ENCODE results near the gene AFAP1. TPM values are rescaled to one million over a fixed set of nuclear protein-coding genes. Genes with fewer than 3 reads are reported as not detected.

AFAP1 gene
- total RNA-seq, 1 experiment from 2014 or later, result 42.1 TPM

DNA sequence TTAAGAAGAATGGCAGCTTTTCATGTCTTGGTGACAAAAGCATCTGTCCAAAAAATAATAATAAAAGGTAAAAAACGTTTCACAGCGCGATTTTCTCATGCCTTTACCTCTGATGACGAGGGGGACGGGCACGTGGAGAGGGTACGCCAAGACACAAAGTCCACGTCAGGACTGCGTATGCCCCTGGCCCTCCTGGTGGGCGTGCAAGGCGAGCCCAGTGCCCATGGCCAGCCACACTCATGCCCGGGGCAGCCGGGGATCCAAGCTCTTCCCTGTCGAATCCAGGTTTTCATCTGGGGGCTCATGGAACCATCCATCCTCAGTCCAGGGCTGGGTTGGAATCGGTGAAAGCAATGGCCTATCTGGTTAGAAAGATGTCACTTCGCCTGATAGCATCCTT is 176.6 kb downstream of the AFAP1 start:
- H3K27ac ChIP-seq (ENCODE audit: low read length), result no peak overlapping the region
- no peaks in the 10 kb centered on the region for H3K27me3 ChIP-seq (ENCODE audit: low read length)
- no peaks in the 10 kb centered on the region for H3K9me2 ChIP-seq (replicated peaks; ENCODE audit: low read length)
- no TSS peak for BruUV-seq (replicated peaks)
- no peak overlapping the region for H3K4me3 ChIP-seq (ENCODE audit: low read length)
- intact Hi-C loops (cut with micrococcal nuclease), result no loop called here
- no peak overlapping the region for H3K4me2 ChIP-seq (ENCODE audit: low read length)
- H3K9ac ChIP-seq (ENCODE audit: low read length), result no peak overlapping the region
- H3K4me1 ChIP-seq (ENCODE audit: insufficient read depth, low read length), result no peaks in the 10 kb centered on the region
- no peaks in the 10 kb centered on the region for H4K20me1 ChIP-seq (ENCODE audit: low read length)
- CTCF ChIA-PET, result no interaction called here
- POLR2A ChIA-PET (ENCODE audit: unreplicated experiment), result no interaction called here
- no peaks in the 10 kb centered on the region for H3K79me2 ChIP-seq (ENCODE audit: low read length)
- DNase-seq, result no peak
- H3K9me3 ChIP-seq (ENCODE audit: low read length), result no peaks in the 10 kb centered on the region
- no peak for TF ChIP-seq EZH2phosphoT487 (IDR thresholded peaks at IDR 0.05; ENCODE audit: borderline replicate concordance, low read length)
- TF ChIP-seq, protein P1, sequence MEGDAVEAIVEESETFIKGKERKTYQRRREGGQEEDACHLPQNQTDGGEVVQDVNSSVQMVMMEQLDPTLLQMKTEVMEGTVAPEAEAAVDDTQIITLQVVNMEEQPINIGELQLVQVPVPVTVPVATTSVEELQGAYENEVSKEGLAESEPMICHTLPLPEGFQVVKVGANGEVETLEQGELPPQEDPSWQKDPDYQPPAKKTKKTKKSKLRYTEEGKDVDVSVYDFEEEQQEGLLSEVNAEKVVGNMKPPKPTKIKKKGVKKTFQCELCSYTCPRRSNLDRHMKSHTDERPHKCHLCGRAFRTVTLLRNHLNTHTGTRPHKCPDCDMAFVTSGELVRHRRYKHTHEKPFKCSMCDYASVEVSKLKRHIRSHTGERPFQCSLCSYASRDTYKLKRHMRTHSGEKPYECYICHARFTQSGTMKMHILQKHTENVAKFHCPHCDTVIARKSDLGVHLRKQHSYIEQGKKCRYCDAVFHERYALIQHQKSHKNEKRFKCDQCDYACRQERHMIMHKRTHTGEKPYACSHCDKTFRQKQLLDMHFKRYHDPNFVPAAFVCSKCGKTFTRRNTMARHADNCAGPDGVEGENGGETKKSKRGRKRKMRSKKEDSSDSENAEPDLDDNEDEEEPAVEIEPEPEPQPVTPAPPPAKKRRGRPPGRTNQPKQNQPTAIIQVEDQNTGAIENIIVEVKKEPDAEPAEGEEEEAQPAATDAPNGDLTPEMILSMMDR (conservative IDR thresholded peaks at IDR 0.05; ENCODE audit: low read depth, low read length), result no peak
- TF ChIP-seq EZH2 (IDR thresholded peaks at IDR 0.05; ENCODE audit: low read length, unreplicated experiment), result no peak
- no peak for ATAC-seq
- H3K36me3 ChIP-seq (ENCODE audit: low read depth, low read length), result peaks cover 26% of the 10 kb centered on the region; the same call in 1 of the 2 replicates
- no peaks in the 10 kb centered on the region for H3F3A ChIP-seq (ENCODE audit: low read length, unreplicated experiment)
- no peak overlapping the region for H2AFZ ChIP-seq (ENCODE audit: low read length)

DNA sequence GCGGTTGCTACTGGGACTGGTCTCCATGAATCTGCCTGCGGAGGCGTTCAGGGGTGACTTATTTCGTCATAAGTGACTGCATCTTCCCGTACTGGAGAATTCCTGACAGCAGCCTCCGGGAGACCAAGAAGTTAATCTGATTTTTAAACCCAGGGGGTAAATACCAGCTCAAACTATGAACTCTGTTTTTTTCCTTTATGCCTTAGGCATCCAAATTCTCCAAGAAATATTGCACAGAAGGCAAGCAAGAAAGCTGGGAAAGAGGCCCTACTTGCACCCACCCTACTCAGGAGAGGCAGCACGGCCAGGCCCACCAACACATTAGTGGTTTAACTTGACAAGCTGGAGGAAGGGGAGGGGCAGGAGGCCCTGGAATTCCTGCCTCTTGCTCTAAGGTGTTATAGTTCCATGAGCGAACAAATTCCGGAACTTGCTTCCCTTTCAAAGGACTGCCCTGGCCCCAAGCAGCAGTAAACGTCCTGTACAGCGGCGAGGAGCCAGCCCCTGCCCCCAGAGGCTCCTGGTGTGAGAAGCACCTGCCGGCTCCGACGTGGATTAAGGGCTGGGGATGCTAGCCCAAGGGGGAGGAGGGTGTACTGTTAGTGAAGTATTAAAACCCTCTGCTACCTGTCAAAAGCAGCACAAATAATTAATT is 177.2 kb downstream of the AFAP1 start:
- no peak overlapping the region for H3K4me3 ChIP-seq (ENCODE audit: low read length)
- DNase-seq (no peak), ATAC-seq (no peak)
- BruUV-seq (replicated peaks), result no TSS peak
- TF ChIP-seq, protein P1 (conservative IDR thresholded peaks at IDR 0.05; ENCODE audit: low read depth, low read length), result no peak
- TF ChIP-seq EZH2 (IDR thresholded peaks at IDR 0.05; ENCODE audit: low read length, unreplicated experiment), result no peak
- no peak for TF ChIP-seq EZH2phosphoT487 (IDR thresholded peaks at IDR 0.05; ENCODE audit: borderline replicate concordance, low read length)
- no peaks in the 10 kb centered on the region for H3K9me2 ChIP-seq (replicated peaks; ENCODE audit: low read length)
- H3K4me1 ChIP-seq (ENCODE audit: insufficient read depth, low read length), result no peaks in the 10 kb centered on the region
- H3K27ac ChIP-seq (ENCODE audit: low read length), result no peak overlapping the region
- H3F3A ChIP-seq (ENCODE audit: low read length, unreplicated experiment), result no peaks in the 10 kb centered on the region
- no peaks in the 10 kb centered on the region for H4K20me1 ChIP-seq (ENCODE audit: low read length)
- POLR2A ChIA-PET (ENCODE audit: unreplicated experiment), result no interaction called here
- H3K27me3 ChIP-seq (ENCODE audit: low read length), result no peaks in the 10 kb centered on the region
- no peak overlapping the region for H3K9ac ChIP-seq (ENCODE audit: low read length)
- peaks cover 26% of the 10 kb centered on the region; the same call in 1 of the 2 replicates for H3K36me3 ChIP-seq (ENCODE audit: low read depth, low read length)
- H2AFZ ChIP-seq (ENCODE audit: low read length), result no peak overlapping the region
- intact Hi-C loops (cut with micrococcal nuclease), result no loop called here
- no peaks in the 10 kb centered on the region for H3K79me2 ChIP-seq (ENCODE audit: low read length)
- CTCF ChIA-PET, result interaction anchor here (0.5 kb wide), 1 partner anchor 195 kb away, joined by 3 read pairs; no protein-coding TSS in a partner anchor
- H3K4me2 ChIP-seq (ENCODE audit: low read length), result no peak overlapping the region
- no peaks in the 10 kb centered on the region for H3K9me3 ChIP-seq (ENCODE audit: low read length)

DNA sequence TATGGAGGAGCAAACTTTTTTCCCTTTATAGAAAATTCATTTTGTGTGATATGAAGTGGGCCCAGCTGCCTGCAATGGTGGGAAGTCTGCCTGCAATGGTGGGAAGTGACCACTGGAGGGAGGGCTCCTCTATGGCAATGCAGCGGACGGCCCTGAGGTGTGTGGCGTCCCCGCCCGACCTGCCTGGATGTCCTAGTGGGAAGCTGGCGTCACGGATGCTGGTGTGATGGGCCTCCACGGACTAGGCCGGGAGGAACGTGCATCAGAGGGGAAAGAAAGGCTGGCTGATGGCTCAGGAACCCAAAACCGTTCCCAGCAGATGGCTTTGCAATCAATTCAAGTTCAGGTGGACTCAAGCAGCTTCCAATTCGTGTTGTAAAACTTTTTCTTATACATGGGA is 177.9 kb downstream of the AFAP1 start:
- DNase-seq, result peak; percentile 27
- no peaks in the 10 kb centered on the region for H3K9me3 ChIP-seq (ENCODE audit: low read length)
- no peaks in the 10 kb centered on the region for H3K4me1 ChIP-seq (ENCODE audit: insufficient read depth, low read length)
- no peak overlapping the region for H3K4me2 ChIP-seq (ENCODE audit: low read length)
- no TSS peak for BruUV-seq (replicated peaks)
- H3K79me2 ChIP-seq (ENCODE audit: low read length), result no peaks in the 10 kb centered on the region
- no peak overlapping the region for H3K9ac ChIP-seq (ENCODE audit: low read length)
- H4K20me1 ChIP-seq (ENCODE audit: low read length), result no peaks in the 10 kb centered on the region
- H3K36me3 ChIP-seq (ENCODE audit: low read depth, low read length), result peaks cover 26% of the 10 kb centered on the region; the same call in 1 of the 2 replicates
- H2AFZ ChIP-seq (ENCODE audit: low read length), result no peak overlapping the region
- TF ChIP-seq, protein P1 (conservative IDR thresholded peaks at IDR 0.05; ENCODE audit: low read depth, low read length), result peak; percentile 60
- TF ChIP-seq EZH2phosphoT487 (IDR thresholded peaks at IDR 0.05; ENCODE audit: borderline replicate concordance, low read length), result no peak
- no peak for TF ChIP-seq EZH2 (IDR thresholded peaks at IDR 0.05; ENCODE audit: low read length, unreplicated experiment)
- no peak overlapping the region for H3K4me3 ChIP-seq (ENCODE audit: low read length)
- no peaks in the 10 kb centered on the region for H3F3A ChIP-seq (ENCODE audit: low read length, unreplicated experiment)
- H3K9me2 ChIP-seq (replicated peaks; ENCODE audit: low read length), result no peaks in the 10 kb centered on the region
- peak; percentile 58 for ATAC-seq
- CTCF ChIA-PET, result interaction anchor here (0.5 kb wide), 1 partner anchor 196 kb away, joined by 3 read pairs; no protein-coding TSS in a partner anchor
- intact Hi-C loops (cut with micrococcal nuclease), result no loop called here
- no peak overlapping the region for H3K27ac ChIP-seq (ENCODE audit: low read length)
- POLR2A ChIA-PET (ENCODE audit: unreplicated experiment), result no interaction called here
- H3K27me3 ChIP-seq (ENCODE audit: low read length), result no peaks in the 10 kb centered on the region
